Neural cell (in vitro differentiated cells): ENCODE data around the gene MC1R. TPM values are rescaled to one million over a fixed set of nuclear protein-coding genes. Genes with fewer than 3 reads are reported as not detected.

Experiments used
- H2AFZ ChIP-seq: fragments of 200-600, 300-800 bp; sonication (generic), shearing (Covaris generic); 2 replicates; pipeline ENCODE4 v1.6.0; 2014; ENCODE audit warnings: low read depth, mild to moderate bottlenecking, antibody characterized with exemption, low read length, moderate library complexity
- H3F3A ChIP-seq: fragments of 200-600 bp; shearing (Covaris generic); 2 replicates; pipeline ENCODE4 v1.6.1; 2016; ENCODE audit warnings: mild to moderate bottlenecking, moderate library complexity, mixed read lengths, antibody characterized with exemption, low read length; ENCODE audit not compliant: insufficient read depth, poor library complexity, severe bottlenecking
- H3K27ac ChIP-seq: fragments of 200-600, 300-800 bp; sonication (generic), shearing (Covaris generic); 2 replicates; pipeline ENCODE4 v1.5.1; 2014; ENCODE audit warnings: mild to moderate bottlenecking, low read length, moderate library complexity
- H3K27me3 ChIP-seq: fragments of 300-800, 200-600 bp; sonication (generic), shearing (Covaris generic); 2 replicates; pipeline ENCODE4 v1.6.0; 2014; ENCODE audit warnings: mild to moderate bottlenecking, low read depth, low read length, moderate library complexity; ENCODE audit not compliant: insufficient read depth
- H3K36me3 ChIP-seq: fragments of 300-800, 200-600 bp; sonication (generic), shearing (Covaris generic); 2 replicates; pipeline ENCODE4 v1.5.1; 2014; ENCODE audit warnings: mild to moderate bottlenecking, antibody characterized with exemption, low read length, moderate library complexity; ENCODE audit not compliant: insufficient read depth
- H3K4me2 ChIP-seq: fragments of 300-800, 200-600 bp; sonication (generic), shearing (Covaris generic); 2 replicates; pipeline ENCODE4 v1.6.0; 2014; ENCODE audit warnings: mild to moderate bottlenecking, low read length
- H3K4me3 ChIP-seq: fragments of 300-800, 200-600 bp; sonication (generic), shearing (Covaris generic); 2 replicates; pipeline ENCODE4 v1.5.1; 2014; ENCODE audit warnings: mild to moderate bottlenecking, low read length, moderate library complexity
- H3K79me2 ChIP-seq: fragments of 200-600 bp; shearing (Covaris generic); replicated peaks from 2 replicates; pipeline ENCODE4 v1.6.0; 2014; ENCODE audit warnings: mild to moderate bottlenecking, low read length, moderate library complexity; ENCODE audit not compliant: insufficient read depth
- H3K9ac ChIP-seq: fragments of 300-800, 200-600 bp; sonication (generic), shearing (Covaris generic); 2 replicates; pipeline ENCODE4 v1.6.1; 2016; ENCODE audit warnings: mild to moderate bottlenecking, low read length, mixed read lengths
- H3K9me2 ChIP-seq: fragments of 200-600 bp; shearing (Covaris generic); 2 replicates; pipeline ENCODE4 v1.6.1; 2016; ENCODE audit warnings: mild to moderate bottlenecking, low read length, mixed read lengths; ENCODE audit not compliant: insufficient read depth
- H3K9me3 ChIP-seq: fragments of 200-600, 300-800 bp; sonication (generic), shearing (Covaris generic); 2 replicates; pipeline ENCODE4 v1.6.1; 2016; ENCODE audit warnings: mild to moderate bottlenecking, mixed run types, low read length, moderate library complexity, mixed read lengths
- H4K20me1 ChIP-seq: fragments of 200-600 bp; shearing (Covaris generic); 2 replicates; pipeline ENCODE4 v1.6.1; 2016; ENCODE audit warnings: mild to moderate bottlenecking, mixed run types; ENCODE audit not compliant: insufficient read depth
- EP300 ChIP-seq: fragments of 450-650 bp; conservative IDR thresholded peaks from 2 replicates; pipeline ENCODE4 v1.6.1; 2014; ENCODE audit warnings: antibody characterized with exemption, mild to moderate bottlenecking, moderate library complexity; ENCODE audit not compliant: poor library complexity, severe bottlenecking
- EZH2 ChIP-seq: fragments of 200-600, 300-800 bp; shearing (Covaris generic), sonication (generic); IDR thresholded peaks from 2 replicates; pipeline ENCODE4 v1.6.1; 2014; ENCODE audit warnings: antibody characterized with exemption, low read length, borderline replicate concordance, mild to moderate bottlenecking; ENCODE audit not compliant: insufficient read depth, poor library complexity, severe bottlenecking
- MXI1 ChIP-seq: fragments of 450-650 bp; conservative IDR thresholded peaks from 2 replicates; pipeline ENCODE4 v1.6.1; 2014; ENCODE audit warnings: antibody characterized with exemption, mild to moderate bottlenecking; ENCODE audit not compliant: poor library complexity, severe bottlenecking
- POLR2AphosphoS5 ChIP-seq: IDR thresholded peaks from 2 replicates; pipeline ENCODE4 v1.6.1; 2012
- RAD21 ChIP-seq: fragments of 450-650 bp; conservative IDR thresholded peaks from 2 replicates; pipeline ENCODE4 v1.6.1; 2014; ENCODE audit warnings: antibody characterized with exemption, mild to moderate bottlenecking, moderate library complexity
- SMC3 ChIP-seq: fragments of 450-650 bp; conservative IDR thresholded peaks from 2 replicates; pipeline ENCODE4 v1.6.1; 2014; ENCODE audit warnings: antibody characterized with exemption, mild to moderate bottlenecking, moderate library complexity; ENCODE audit not compliant: poor library complexity
- TAF1 ChIP-seq: IDR thresholded peaks from 2 replicates; pipeline ENCODE4 v1.6.1; 2012; ENCODE audit warnings: low read depth
- polyA plus RNA-seq: library from polyadenylated mRNA; depleted of rRNA; stranded (reverse); fragments of >200 nt; gene quantifications from 2 replicates; pipeline ENCODE4 v1.2.3, GENCODE V29; 2014
- TF ChIP-seq, protein P1 (sequence below): fragments of 450-650 bp; IDR thresholded peaks from 2 replicates; pipeline ENCODE4 v1.5.1; 2014; ENCODE audit warnings: antibody characterized with exemption, mild to moderate bottlenecking, moderate library complexity; ENCODE audit not compliant: poor library complexity, severe bottlenecking
- TF ChIP-seq, protein P2 (sequence below): IDR thresholded peaks from 2 replicates; pipeline ENCODE4 v1.6.1; 2012; ENCODE audit warnings: borderline replicate concordance

MC1R gene
- polyA plus RNA-seq, 1 donor from 2014 or later, result 21.3 TPM

DNA sequence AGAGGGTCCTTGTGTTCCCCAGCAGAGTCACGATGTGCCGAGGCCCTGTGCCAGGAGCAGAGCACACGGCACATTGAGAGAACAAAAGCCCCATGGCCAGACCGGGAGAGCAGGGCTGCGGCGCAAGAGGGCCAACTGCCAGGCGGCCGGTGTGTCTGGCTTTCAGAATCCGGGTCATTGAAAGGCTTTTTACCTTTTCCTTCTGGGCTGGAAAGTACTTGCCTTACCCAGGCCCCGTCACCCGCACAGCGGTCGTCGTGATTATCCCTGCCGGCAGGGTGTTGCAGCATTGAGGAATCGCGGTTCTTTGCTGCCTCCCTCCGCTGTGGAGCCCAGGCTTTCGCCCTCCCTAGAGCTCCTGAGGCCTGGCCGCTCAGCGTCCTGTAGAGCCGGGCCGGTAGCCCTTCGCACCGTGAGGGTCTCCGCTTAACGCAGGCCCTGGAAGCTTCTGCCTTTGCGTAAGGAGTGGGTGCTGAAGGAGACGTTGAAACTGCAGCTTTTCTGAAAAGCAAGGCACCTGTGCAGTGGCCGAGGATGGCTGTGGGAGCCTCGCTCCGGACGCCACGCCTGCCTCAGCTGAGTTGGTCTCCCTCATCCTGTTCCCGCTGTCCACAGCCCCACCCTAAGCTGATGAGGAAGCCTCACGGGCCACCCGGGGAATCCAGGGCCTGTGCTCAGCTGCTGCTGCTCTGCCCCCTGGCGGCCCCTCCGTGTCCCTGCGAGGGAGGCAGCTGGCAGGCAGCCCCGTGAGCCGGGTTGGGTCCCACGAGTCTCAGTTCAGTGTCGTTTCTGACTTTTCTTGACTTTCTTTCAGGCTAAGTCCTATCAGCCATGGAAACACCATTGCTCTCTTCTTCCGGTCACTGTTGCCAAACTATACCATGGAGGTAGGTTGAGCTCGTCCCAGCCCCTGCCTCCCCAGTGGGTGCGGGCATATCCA, 8.6 kb upstream of the MC1R start:
- H3K36me3 ChIP-seq, result no peaks in the 10 kb centered on the region
- TF ChIP-seq RAD21, result peak; percentile 31
- peak; percentile 51 for TF ChIP-seq SMC3
- TF ChIP-seq, protein P1, sequence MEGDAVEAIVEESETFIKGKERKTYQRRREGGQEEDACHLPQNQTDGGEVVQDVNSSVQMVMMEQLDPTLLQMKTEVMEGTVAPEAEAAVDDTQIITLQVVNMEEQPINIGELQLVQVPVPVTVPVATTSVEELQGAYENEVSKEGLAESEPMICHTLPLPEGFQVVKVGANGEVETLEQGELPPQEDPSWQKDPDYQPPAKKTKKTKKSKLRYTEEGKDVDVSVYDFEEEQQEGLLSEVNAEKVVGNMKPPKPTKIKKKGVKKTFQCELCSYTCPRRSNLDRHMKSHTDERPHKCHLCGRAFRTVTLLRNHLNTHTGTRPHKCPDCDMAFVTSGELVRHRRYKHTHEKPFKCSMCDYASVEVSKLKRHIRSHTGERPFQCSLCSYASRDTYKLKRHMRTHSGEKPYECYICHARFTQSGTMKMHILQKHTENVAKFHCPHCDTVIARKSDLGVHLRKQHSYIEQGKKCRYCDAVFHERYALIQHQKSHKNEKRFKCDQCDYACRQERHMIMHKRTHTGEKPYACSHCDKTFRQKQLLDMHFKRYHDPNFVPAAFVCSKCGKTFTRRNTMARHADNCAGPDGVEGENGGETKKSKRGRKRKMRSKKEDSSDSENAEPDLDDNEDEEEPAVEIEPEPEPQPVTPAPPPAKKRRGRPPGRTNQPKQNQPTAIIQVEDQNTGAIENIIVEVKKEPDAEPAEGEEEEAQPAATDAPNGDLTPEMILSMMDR, result peak; percentile 68
- no peak for TF ChIP-seq MXI1
- TF ChIP-seq, protein P2, sequence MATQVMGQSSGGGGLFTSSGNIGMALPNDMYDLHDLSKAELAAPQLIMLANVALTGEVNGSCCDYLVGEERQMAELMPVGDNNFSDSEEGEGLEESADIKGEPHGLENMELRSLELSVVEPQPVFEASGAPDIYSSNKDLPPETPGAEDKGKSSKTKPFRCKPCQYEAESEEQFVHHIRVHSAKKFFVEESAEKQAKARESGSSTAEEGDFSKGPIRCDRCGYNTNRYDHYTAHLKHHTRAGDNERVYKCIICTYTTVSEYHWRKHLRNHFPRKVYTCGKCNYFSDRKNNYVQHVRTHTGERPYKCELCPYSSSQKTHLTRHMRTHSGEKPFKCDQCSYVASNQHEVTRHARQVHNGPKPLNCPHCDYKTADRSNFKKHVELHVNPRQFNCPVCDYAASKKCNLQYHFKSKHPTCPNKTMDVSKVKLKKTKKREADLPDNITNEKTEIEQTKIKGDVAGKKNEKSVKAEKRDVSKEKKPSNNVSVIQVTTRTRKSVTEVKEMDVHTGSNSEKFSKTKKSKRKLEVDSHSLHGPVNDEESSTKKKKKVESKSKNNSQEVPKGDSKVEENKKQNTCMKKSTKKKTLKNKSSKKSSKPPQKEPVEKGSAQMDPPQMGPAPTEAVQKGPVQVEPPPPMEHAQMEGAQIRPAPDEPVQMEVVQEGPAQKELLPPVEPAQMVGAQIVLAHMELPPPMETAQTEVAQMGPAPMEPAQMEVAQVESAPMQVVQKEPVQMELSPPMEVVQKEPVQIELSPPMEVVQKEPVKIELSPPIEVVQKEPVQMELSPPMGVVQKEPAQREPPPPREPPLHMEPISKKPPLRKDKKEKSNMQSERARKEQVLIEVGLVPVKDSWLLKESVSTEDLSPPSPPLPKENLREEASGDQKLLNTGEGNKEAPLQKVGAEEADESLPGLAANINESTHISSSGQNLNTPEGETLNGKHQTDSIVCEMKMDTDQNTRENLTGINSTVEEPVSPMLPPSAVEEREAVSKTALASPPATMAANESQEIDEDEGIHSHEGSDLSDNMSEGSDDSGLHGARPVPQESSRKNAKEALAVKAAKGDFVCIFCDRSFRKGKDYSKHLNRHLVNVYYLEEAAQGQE, result no peak
- no peaks in the 10 kb centered on the region for H3K9me3 ChIP-seq
- H3K9ac ChIP-seq, result no peak overlapping the region
- H3K4me3 ChIP-seq, result no peak overlapping the region
- H3K27ac ChIP-seq, result no peak overlapping the region
- no peaks in the 10 kb centered on the region for H3K27me3 ChIP-seq
- no peak overlapping the region for H2AFZ ChIP-seq
- H3K4me2 ChIP-seq, result no peak overlapping the region
- no peaks in the 10 kb centered on the region for H3K79me2 ChIP-seq
- H3F3A ChIP-seq, result no peaks in the 10 kb centered on the region
- no peaks in the 10 kb centered on the region for H3K9me2 ChIP-seq
- no peaks in the 10 kb centered on the region for H4K20me1 ChIP-seq

DNA sequence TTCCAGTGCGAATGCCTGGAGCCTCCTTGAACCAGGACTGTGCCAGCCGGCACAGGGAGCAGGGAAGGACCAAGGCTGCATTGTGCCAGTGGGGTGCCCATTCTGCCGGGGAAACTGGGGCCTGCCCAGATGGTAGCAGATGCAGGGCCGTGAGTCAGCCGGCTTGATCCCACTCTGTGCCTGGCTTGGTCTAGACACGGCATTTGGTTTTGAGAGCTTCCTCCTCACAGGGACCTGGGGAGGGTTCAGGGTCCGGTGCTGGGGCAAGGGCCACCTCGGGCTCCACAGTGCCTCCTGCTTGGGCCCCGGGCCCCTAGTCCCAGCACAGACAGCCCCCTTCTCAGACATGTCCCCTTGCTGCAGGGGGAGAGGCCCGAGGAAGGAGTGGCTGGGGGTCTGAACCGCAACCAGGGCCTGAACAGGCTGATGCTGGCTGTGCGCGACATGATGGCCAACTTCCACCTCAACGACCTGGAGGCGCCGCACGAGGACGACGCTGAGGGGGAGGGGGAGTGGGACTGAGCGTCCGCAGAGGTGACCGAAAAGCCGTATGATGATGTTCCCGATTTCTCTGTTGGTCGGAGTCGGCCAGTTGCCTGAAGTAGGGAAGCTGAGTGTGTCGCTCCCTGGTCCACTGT, 7.8 kb upstream of the MC1R start:
- no peak overlapping the region for H3K4me2 ChIP-seq
- no peak overlapping the region for H3K4me3 ChIP-seq
- TF ChIP-seq SMC3 (no peak), EP300 (no peak), MXI1 (no peak), EZH2 (no peak), RAD21 (no peak), TAF1 (no peak), POLR2AphosphoS5 (no peak)
- TF ChIP-seq, protein P1, result no peak
- TF ChIP-seq, protein P2, result no peak
- H2AFZ ChIP-seq, result no peak overlapping the region
- H3K27ac ChIP-seq, result no peak overlapping the region
- H3K36me3 ChIP-seq, result no peaks in the 10 kb centered on the region
- H3K27me3 ChIP-seq, result no peaks in the 10 kb centered on the region
- no peak overlapping the region for H3K9ac ChIP-seq
- H3K9me2 ChIP-seq, result no peaks in the 10 kb centered on the region
- no peaks in the 10 kb centered on the region for H3K9me3 ChIP-seq
- no peaks in the 10 kb centered on the region for H3F3A ChIP-seq
- no peaks in the 10 kb centered on the region for H3K79me2 ChIP-seq
- no peaks in the 10 kb centered on the region for H4K20me1 ChIP-seq
